NCI-H2227 (cell line): ENCODE measurements around the gene RBM47.
A peak's percentile ranks its signal among the peaks of the same experiment; 100 is the strongest.
"Not testable (repeated sequence)": the region's sequence is repeated elsewhere in the genome, so short reads cannot be mapped to it uniquely, and the experiment has no call there.

Source experiments
- DNase-seq: peaks from one replicate; lab custom pipeline; 2025; ENCODE audit not compliant: unreplicated experiment; lab: John Stamatoyannopoulos, UW

RBM47 gene

DNA sequence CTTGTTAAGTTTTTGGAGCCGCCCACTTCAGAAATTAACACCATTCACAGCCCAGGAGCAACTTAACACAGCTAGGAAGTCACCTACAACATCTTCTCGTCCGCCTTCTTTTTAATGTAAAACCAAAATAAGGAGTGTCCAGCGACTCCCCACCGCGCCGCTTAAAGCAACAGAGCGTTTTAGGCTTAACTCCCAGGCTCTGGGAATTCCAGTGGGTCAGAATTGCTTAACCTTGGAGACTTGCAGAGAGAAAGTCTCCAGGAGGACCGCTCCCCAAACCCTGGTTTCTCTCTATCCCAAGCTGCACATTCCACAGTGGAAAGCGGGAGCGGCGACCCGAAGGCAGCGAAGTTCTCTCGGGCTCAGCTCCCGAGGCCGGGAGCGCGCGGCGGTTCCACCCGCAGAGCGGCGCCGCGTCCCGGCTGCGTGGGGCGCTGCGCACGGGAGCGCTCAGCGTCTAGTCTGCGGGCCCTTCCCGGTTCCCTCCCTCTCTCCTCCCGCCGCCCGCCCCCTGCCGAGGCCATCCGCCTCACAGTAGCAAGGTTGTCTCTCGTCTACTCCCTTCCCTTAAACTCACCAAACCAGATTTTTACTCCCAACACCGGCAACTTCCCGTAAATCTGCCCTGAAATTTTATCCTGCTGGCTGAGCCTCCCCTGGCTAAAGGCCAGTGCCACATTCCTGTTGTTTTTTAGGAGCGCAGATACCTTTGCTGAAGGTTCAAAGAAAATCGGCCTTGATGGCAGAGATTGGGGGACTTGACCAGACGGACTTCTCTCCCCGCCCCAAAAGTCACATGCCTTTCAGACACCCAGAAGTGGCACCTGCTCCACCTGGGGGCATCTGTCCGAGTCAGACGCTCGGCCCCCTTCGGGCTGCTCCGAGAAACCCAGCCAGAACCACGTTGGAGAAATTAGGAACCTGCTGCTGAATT, at the start of gene RBM47:
Gene RBM47, minus strand, starts transcription at position 464 of the 934 bp plus-strand sequence. CDS start 190,971 bp downstream, outside the sequence.
- peak; percentile 44 for DNase-seq

GRCh38 chr4:40678421-40678820, 48.8 kb upstream of the RBM47 start:
- DNase-seq, result no peak

GRCh38 chr4:40675166-40675565, 45.5 kb upstream of the RBM47 start:
- peak; percentile 22 for DNase-seq

GRCh38 chr4:40672528-40673522, 43.2 kb upstream of the RBM47 start:
- peak; percentile 29 for DNase-seq

GRCh38 chr4:40669504-40669903, 39.8 kb upstream of the RBM47 start:
- no peak for DNase-seq

DNA sequence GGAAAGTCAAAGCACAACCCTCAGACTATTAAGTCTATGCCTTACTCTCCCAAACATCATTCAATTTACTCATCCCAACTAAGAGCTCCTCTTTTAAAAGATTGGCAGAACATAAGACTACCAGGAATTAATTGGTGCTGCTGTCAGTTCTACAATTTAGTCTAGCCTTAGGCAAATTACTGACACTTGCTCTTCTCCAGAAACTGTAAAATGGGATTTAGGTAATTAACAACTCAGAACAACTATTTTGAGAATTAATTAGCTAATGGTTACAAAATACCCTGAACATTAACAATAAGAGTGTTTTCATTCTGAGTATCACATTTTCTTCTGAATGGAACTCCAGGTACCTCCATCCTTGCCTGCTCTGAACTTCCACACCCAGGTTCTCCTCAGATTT, 36.2 kb upstream of the RBM47 start:
- DNase-seq, result no peak

DNA sequence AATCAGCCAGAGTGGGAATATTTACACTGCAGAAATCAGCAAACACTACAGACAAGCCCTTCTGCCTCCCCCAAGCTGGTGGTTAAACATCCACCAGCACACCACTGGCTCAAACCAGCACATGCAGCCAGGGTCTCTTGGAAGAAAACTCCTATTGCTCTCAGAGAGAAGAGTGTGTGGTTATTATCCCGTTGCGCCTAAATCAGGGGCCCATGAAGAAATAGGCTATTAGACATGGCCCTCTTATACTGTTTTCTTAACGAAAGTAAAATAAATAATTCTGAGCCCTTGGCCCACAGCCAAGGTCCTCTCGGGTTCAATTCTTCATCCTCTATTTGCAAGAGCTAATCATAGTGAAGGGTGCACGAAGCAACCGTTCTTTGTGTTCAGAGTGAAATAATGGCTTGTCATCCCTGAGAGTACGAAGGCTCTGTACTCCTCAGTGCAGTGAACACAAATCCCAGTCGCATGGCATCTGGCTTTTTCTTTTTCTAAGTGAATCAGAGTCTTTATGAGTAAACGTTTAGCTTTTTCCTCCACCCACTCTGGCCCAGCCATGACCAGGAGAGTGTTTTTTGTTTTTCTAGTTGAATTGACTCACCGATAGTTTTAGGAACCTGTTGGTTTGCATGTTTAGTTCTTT, 33.4 kb upstream of the RBM47 start:
- peak; percentile 92 for DNase-seq

- DNase-seq, result no peak
These were observed 32.1 kb upstream of the RBM47 start for GRCh38 chr4:40661803-40662202.

DNA sequence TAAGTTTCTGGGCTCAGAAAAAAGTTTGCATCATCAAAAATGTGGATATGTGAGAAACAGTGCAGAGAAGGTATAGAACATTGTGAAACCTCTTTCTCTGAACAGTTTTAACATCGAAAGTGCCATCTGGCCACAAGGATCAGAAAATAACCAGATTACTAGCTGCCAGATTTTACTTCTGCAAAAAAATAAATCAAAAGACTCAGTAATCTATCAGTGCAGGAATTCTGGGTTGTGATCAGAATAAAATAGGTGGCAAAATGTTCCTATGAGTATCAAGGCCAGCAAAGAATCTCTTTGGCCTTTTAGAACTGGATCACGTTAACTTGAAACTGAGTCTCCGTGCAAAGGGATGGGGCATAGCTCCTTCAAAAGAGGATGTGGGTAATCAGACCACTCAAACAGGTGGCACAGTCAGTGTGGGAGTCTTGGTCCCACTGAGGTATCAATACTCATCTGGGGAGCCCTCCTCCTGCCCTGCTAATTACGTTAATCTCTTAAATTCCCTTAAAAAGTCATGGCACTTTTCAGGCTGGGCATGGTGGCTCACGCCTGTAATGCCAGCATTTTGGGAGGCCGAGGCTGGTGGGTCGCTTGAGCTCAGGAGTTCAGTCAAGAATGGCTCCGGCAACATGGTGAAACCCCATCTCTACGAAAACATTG, 26.7 kb upstream of the RBM47 start:
- no peak for DNase-seq

- DNase-seq, result no peak
These were observed 21.6 kb upstream of the RBM47 start for GRCh38 chr4:40651280-40651679.

GRCh38 chr4:40649321-40649720, 19.7 kb upstream of the RBM47 start:
- no peak for DNase-seq

DNA sequence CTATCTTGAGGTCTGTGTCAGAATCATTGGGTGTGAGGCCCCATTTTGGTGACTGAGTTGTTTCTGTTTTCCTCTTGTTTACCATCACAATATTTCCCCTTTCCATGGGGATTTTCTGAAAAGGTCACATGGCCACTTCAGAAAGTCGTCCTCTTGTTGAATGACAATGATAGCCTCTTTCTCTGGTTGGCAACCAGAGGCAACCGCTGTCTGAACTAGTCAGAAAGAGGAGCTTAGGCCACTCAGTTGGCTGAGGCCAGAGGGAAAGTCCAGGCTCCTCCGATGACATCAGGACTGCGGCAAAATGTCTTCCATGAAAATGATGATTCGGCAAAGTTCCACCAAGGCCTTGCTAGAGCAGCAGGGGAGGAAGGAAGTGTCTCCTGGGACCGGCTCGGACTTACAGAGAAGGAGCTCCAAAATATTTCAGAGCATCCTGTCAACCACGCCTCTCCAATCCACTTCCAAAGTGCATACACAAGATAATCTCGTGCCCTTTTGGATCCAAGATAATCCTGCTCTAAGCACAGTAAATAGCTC, 19.1 kb upstream of the RBM47 start:
- no peak for DNase-seq

- DNase-seq, result no peak
These were observed 18.5 kb upstream of the RBM47 start for GRCh38 chr4:40648131-40648530.

- DNase-seq, result no peak
These were observed 15.9 kb upstream of the RBM47 start for GRCh38 chr4:40645586-40645985.

DNA sequence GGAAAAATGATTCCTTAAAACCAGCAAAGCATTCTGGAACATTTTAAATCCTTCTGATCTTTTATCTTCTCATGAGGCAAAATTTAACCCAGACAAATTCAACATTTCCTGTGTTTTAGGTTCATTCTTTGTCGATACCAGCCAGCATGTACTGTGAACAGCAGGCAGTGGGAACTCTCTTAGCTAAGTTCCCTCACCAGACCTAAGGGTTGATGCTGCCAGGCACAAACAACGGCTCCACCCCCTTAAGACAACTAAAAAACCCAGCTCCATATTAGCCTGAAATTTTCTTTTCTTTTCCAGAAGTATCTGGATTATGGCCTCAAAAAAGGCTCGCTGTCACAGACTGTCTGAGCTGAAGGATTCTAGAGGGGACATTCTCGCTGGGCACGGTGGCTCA, 2.4 kb upstream of the RBM47 start:
- DNase-seq, result no peak

- DNase-seq, result peak; percentile 30
These were observed 814 bp upstream of the RBM47 start for GRCh38 chr4:40630335-40631021.

DNA sequence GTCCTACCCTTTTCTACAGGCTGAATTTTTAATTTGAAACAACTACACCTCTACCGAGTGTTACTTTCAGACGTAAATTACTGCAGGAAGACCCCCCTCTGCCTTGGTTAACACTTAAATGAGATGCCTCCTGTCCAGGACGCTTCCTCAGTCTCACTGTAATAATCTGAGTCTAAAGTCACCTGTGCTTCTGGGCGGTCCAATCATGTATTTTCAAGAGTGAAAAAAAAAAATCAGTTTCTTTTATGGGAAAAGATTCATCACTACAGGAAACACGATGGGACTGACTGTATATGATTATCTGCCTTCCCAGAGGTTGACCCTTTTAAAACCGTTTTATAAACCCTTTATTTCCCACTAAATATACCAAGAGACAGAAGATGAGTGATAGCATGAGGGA, 776 bp downstream of the RBM47 start:
- no peak for DNase-seq

GRCh38 chr4:40628407-40628806, 1.3 kb downstream of the RBM47 start:
- DNase-seq, result not testable (repeated sequence)

GRCh38 chr4:40627540-40627939, 2.1 kb downstream of the RBM47 start:
- no peak for DNase-seq
